Middle frontal gyrus (tissue), 1 donor: ENCODE results near the gene EEFSEC.

Experiments used
- DNase-seq: peaks from one replicate; pipeline ENCODE4 v3.0.0-alpha.2; 2015; ENCODE audit warnings: low spot score; ENCODE audit errors: extremely low spot score

The EEFSEC gene

GRCh38 chr3:128241741-128242140 is 88.5 kb downstream of the EEFSEC start:
- no peak for DNase-seq

- no peak for DNase-seq
Measured at GRCh38 chr3:128242818-128243601, 89.7 kb downstream of the EEFSEC start.

- DNase-seq = no peak
Measured at GRCh38 chr3:128243602-128244504, 90.6 kb downstream of the EEFSEC start.

GRCh38 chr3:128245460-128245859 is 92.2 kb downstream of the EEFSEC start:
- no peak for DNase-seq

GRCh38 chr3:128247666-128248409 is 94.6 kb downstream of the EEFSEC start:
- DNase-seq = no peak

- no peak for DNase-seq
Measured at GRCh38 chr3:128252083-128252482, 98.8 kb downstream of the EEFSEC start.

GRCh38 chr3:128253150-128253549 is 99.9 kb downstream of the EEFSEC start:
- DNase-seq = no peak

GRCh38 chr3:128254066-128254590 is 100.8 kb downstream of the EEFSEC start:
- DNase-seq = no peak

- no peak for DNase-seq
Measured at GRCh38 chr3:128254967-128255366, 101.7 kb downstream of the EEFSEC start.

GRCh38 chr3:128256131-128256530 is 102.8 kb downstream of the EEFSEC start:
- no peak for DNase-seq

GRCh38 chr3:128257632-128258031 is 104.4 kb downstream of the EEFSEC start:
- no peak for DNase-seq

GRCh38 chr3:128260275-128260674 is 107.0 kb downstream of the EEFSEC start:
- no peak for DNase-seq

GRCh38 chr3:128262457-128262856 is 109.2 kb downstream of the EEFSEC start:
- no peak for DNase-seq

GRCh38 chr3:128263118-128263517 is 109.8 kb downstream of the EEFSEC start:
- no peak for DNase-seq

GRCh38 chr3:128263946-128264345 is 110.7 kb downstream of the EEFSEC start:
- no peak for DNase-seq

- no peak for DNase-seq
Measured at GRCh38 chr3:128266453-128266852, 113.2 kb downstream of the EEFSEC start.

- DNase-seq = no peak
Measured at GRCh38 chr3:128267541-128267940, 114.3 kb downstream of the EEFSEC start.

- no peak for DNase-seq
Measured at GRCh38 chr3:128269006-128269775, 115.9 kb downstream of the EEFSEC start.

- DNase-seq = no peak
Measured at GRCh38 chr3:128269796-128270195, 116.5 kb downstream of the EEFSEC start.
